GM12865 (cell line): Measurements from ENCODE around the gene ZNF865.
A peak's percentile ranks its signal among the peaks of the same experiment; 100 is the strongest.

Experiments
- DNase-seq: peaks from one replicate; pipeline ENCODE4 v3.0.0; 2010; ENCODE audit warnings: low read depth
- H3K4me3 ChIP-seq: 2 replicates; pipeline ENCODE4 v1.5.1; 2011; ENCODE audit warnings: mild to moderate bottlenecking, low read depth, low read length, control low read depth
- CTCF ChIP-seq: IDR thresholded peaks from 2 replicates; pipeline ENCODE4 v1.5.1; 2011; ENCODE audit warnings: low read length, control low read depth, low read depth, inconsistent platforms; ENCODE audit not compliant: insufficient read depth; ENCODE audit errors: missing control alignments

Gene ZNF865

GRCh38 chr19:55647732-55648584, 42.5 kb downstream of the ZNF865 start, which contains the start of gene CCDC106:
TSS of gene CCDC106 (plus strand) at chr19:55648212. CDS start at chr19:55649047, 835 bp downstream.
- peak; percentile 80 for DNase-seq
- no peak for TF ChIP-seq CTCF
- peak within 1 kb of the TSS; percentile 80 for H3K4me3 ChIP-seq

GRCh38 chr19:55648585-55649267, 43.3 kb downstream of the ZNF865 start:
- no peak for DNase-seq
- peak overlapping the region; percentile 80 for H3K4me3 ChIP-seq
- TF ChIP-seq CTCF: no peak

DNA sequence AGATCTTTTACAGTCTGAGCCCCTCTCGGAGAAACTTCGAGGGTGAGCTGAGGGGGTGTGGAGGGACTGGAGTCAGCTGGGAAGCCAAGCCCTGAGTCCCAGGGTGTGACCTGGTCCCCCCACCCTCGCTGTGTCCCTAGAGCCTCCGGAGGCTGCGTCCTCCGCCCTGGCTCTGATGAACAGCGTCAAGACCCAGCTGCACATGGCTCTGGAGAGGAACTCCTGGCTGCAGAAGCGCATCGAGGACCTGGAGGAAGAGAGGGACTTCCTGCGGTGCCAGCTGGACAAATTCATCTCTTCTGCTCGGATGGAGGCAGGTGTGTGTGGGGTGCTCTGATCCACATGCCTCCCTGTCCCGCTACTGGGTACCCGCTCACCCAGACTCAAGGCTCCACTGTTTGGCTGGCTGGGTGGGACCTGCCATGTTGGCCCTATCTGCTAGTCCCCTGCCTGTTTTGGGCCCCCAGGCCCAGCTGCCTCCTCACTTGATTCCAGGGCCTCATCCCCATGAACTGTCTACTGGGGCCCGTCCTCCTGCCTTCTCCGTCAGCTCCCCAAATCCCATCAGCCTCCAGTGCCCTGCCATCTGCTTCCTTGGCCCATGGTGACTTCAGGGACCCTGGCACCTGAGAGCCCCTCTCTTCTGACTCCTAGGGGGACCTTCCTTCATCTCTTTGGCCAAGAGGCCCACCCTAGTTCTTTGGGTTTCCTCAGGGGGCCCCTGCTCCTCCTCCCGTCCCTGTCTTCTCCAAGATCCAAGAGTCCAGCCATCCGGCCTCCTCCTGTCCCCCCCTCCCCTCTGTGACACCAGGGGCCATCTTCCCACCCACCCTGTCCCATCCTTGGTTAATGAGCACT, 44.0 kb downstream of the ZNF865 start:
- peak overlapping the region; percentile 80 for H3K4me3 ChIP-seq
- TF ChIP-seq CTCF: no peak
- DNase-seq: no peak

- no peak overlapping the region for H3K4me3 ChIP-seq
- DNase-seq: no peak
- TF ChIP-seq CTCF: no peak
These were observed 44.7 kb downstream of the ZNF865 start for GRCh38 chr19:55650126-55650557.

- DNase-seq: no peak
- no peak overlapping the region for H3K4me3 ChIP-seq
- no peak for TF ChIP-seq CTCF
These were observed 45.3 kb downstream of the ZNF865 start for GRCh38 chr19:55650602-55651230.

DNA sequence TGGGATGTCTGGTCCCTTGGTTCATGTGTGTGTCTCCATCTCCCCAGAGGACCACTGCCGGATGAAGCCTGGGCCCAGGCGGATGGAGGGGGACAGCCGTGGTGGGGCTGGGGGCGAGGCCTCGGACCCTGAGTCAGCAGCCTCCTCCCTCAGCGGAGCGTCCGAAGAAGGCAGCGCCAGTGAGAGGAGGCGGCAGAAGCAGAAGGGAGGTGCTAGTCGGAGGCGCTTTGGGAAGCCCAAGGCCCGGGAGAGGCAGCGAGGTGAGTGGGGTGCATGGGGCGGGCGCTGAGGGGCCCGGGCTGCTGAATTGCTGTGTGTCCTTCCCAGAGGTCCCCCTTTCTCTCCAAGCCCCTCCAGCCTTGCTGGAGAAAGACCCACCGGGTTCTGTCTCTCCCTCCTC, 45.8 kb downstream of the ZNF865 start:
- DNase-seq: no peak
- H3K4me3 ChIP-seq: no peak overlapping the region
- TF ChIP-seq CTCF: no peak
